Keratinocyte (primary cell): ENCODE measurements around the gene NRP1. TPM values are rescaled to one million over a fixed set of nuclear protein-coding genes. Genes with fewer than 3 reads are reported as not detected.

Source experiments
- DNase-seq: peaks from one replicate; pipeline ENCODE4 v3.0.0-alpha.2; 2011; ENCODE audit warnings: low read depth, missing footprints, low spot score
- FAIRE-seq: peaks from 2 replicates; lab custom pipeline; 2011; peaks lifted over from hg19 to GRCh38; lab: Jason Lieb, UNC
- H2AFZ ChIP-seq: 2 replicates; pipeline ENCODE4 v1.6.0; 2012; ENCODE audit warnings: low read length, control low read depth, inconsistent platforms; ENCODE audit not compliant: control insufficient read depth
- H3K27ac ChIP-seq: 2 replicates; pipeline ENCODE4 v1.5.1; 2011; ENCODE audit warnings: low read length; ENCODE audit not compliant: control insufficient read depth, insufficient read depth
- H3K27me3 ChIP-seq: 3 replicates; pipeline ENCODE4 v1.6.0; 2011; ENCODE audit warnings: low read length; ENCODE audit not compliant: control insufficient read depth, insufficient read depth; ENCODE audit errors: extremely low read depth
- H3K36me3 ChIP-seq, 2 experiments: 2 replicates in 1 of 2; 3 replicates in 1 of 2; pipeline ENCODE4 v1.5.1; 2011; ENCODE audit warnings: low read length in 2 of 2, mild to moderate bottlenecking in 1 of 2; ENCODE audit not compliant: control insufficient read depth in 2 of 2, insufficient read depth in 2 of 2; ENCODE audit errors: extremely low read depth in 1 of 2
- H3K4me1 ChIP-seq: 3 replicates; pipeline ENCODE4 v1.5.1; 2011; ENCODE audit warnings: low read length; ENCODE audit not compliant: control insufficient read depth, insufficient read depth; ENCODE audit errors: extremely low read depth
- H3K4me2 ChIP-seq: 3 replicates; pipeline ENCODE4 v1.6.0; 2011; ENCODE audit warnings: low read depth, low read length; ENCODE audit not compliant: control insufficient read depth, insufficient read depth; ENCODE audit errors: extremely low read depth
- H3K4me3 ChIP-seq, 3 experiments: fragments of 200-600 bp in 1 of 3; sonication (generic) in 1 of 3; 2 replicates in 2 of 3; 3 replicates in 1 of 3; pipeline ENCODE4 v1.5.1; 2011 to 2016; ENCODE audit warnings: low read length in 3 of 3, mild to moderate bottlenecking in 3 of 3, control low read depth in 2 of 3, inconsistent platforms in 1 of 3, low read depth in 1 of 3, mixed read lengths in 1 of 3, mixed run types in 1 of 3, moderate library complexity in 1 of 3; ENCODE audit not compliant: control insufficient read depth in 2 of 3, insufficient read depth in 2 of 3; ENCODE audit errors: extremely low read depth in 1 of 3
- H3K79me2 ChIP-seq: 2 replicates; pipeline ENCODE4 v1.6.0; 2012; ENCODE audit warnings: low read length; ENCODE audit not compliant: control insufficient read depth, insufficient read depth
- H3K9ac ChIP-seq: 3 replicates; pipeline ENCODE4 v1.6.0; 2011; ENCODE audit warnings: low read length; ENCODE audit not compliant: control insufficient read depth, insufficient read depth; ENCODE audit errors: extremely low read depth
- H3K9me1 ChIP-seq: 3 replicates; pipeline ENCODE4 v1.6.0; 2011; ENCODE audit warnings: low read length; ENCODE audit not compliant: control insufficient read depth, insufficient read depth; ENCODE audit errors: extremely low read depth
- H3K9me3 ChIP-seq: 2 replicates; pipeline ENCODE4 v1.5.1; 2012; ENCODE audit warnings: low read depth, low read length; ENCODE audit not compliant: control insufficient read depth
- H4K20me1 ChIP-seq: 3 replicates; pipeline ENCODE4 v1.6.0; 2011; ENCODE audit warnings: low read length; ENCODE audit not compliant: control insufficient read depth, insufficient read depth; ENCODE audit errors: extremely low read depth
- EZH2 ChIP-seq: IDR thresholded peaks from one replicate; pipeline ENCODE4 v1.6.1; 2012; ENCODE audit warnings: inconsistent platforms, mild to moderate bottlenecking, low read length, moderate library complexity
- dilution Hi-C: fragments of 300-500 bp; cut with MboI; formaldehyde crosslinking; loops from one replicate; pipeline ENCODE4 v1.7.0; 2020; ENCODE audit warnings: low sequenced_read_pairs; ENCODE audit not compliant: extremely low pct_ligation_motif_present
- polyA plus RNA-seq, 5 experiments: library from polyadenylated mRNA; depleted of rRNA in 3 of 5; stranded (reverse) in 3 of 5; stranded (forward) in 1 of 5; unstranded in 1 of 5; fragments of >200 nt; gene quantifications; 1 replicate in 1 of 5; 2 replicates in 3 of 5; 3 replicates in 1 of 5; pipeline versions ENCODE4 v1.2.1 to v1.2.3, GENCODE V29; 2011 to 2012; ENCODE audit warnings: missing spikeins in 2 of 5, low read depth in 1 of 5, low replicate concordance in 1 of 5
- TF ChIP-seq, protein P1 (sequence below), 3 experiments: IDR thresholded peaks in 1 of 3; conservative IDR thresholded peaks in 1 of 3; optimal IDR thresholded peaks in 1 of 3; 2 replicates in 2 of 3; 3 replicates in 1 of 3; pipeline versions ENCODE3 to v1.5.1; 2011; ENCODE audit warnings: low read length in 3 of 3, mild to moderate bottlenecking in 3 of 3, moderate library complexity in 2 of 3, control low read depth in 1 of 3, inconsistent platforms in 1 of 3; ENCODE audit not compliant: insufficient read depth in 2 of 3; ENCODE audit errors: extremely low read depth in 1 of 3

Gene NRP1
- polyA plus RNA-seq, 1 donor (not counting 4 experiments of a cell fraction or from before 2014, with no cell fraction given) = 36.2 TPM

DNA sequence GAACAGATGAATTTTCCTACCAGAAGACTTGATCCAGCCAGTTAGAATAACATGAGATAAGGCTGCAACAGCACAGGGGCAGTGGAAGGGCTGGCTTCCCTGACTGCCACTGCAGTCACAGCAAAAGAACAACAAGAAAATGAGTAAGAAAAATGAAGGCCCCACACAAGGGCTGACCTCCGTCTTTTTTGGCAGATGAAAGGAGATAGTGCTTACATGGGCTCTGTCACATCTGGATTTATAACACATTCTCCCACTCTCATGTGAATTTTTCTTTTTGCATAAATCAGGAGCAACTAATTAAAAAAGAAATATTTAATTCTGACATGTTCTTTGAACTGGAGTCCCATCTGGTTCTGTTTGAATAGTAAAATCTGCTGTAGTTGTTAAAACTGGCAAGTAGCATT, 99.6 kb downstream of the NRP1 start:
- no peak overlapping the region for H2AFZ ChIP-seq
- no peaks in the 10 kb centered on the region for H3K9me1 ChIP-seq
- no peak overlapping the region for H3K9ac ChIP-seq
- H4K20me1 ChIP-seq = no peaks in the 10 kb centered on the region
- H3K36me3 ChIP-seq = peaks cover 0 to 12% of the 10 kb centered on the region in 2 experiments
- dilution Hi-C loops = no loop called here
- FAIRE-seq (no peak), DNase-seq (no peak)
- no peak overlapping the region for H3K4me3 ChIP-seq
- no peak for TF ChIP-seq EZH2
- TF ChIP-seq, protein P1, sequence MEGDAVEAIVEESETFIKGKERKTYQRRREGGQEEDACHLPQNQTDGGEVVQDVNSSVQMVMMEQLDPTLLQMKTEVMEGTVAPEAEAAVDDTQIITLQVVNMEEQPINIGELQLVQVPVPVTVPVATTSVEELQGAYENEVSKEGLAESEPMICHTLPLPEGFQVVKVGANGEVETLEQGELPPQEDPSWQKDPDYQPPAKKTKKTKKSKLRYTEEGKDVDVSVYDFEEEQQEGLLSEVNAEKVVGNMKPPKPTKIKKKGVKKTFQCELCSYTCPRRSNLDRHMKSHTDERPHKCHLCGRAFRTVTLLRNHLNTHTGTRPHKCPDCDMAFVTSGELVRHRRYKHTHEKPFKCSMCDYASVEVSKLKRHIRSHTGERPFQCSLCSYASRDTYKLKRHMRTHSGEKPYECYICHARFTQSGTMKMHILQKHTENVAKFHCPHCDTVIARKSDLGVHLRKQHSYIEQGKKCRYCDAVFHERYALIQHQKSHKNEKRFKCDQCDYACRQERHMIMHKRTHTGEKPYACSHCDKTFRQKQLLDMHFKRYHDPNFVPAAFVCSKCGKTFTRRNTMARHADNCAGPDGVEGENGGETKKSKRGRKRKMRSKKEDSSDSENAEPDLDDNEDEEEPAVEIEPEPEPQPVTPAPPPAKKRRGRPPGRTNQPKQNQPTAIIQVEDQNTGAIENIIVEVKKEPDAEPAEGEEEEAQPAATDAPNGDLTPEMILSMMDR (optimal IDR thresholded peaks at IDR 0.05 in 1 of 3, IDR thresholded peaks at IDR 0.05 in 1 of 3, conservative IDR thresholded peaks at IDR 0.05 in 1 of 3; ENCODE audit: extremely low read depth in 1 of 3, insufficient read depth in 2 of 3, low read length in 3 of 3) = no peak
- no peaks in the 10 kb centered on the region for H3K9me3 ChIP-seq
- H3K4me1 ChIP-seq = peaks cover 29% of the 10 kb centered on the region
- no peak overlapping the region for H3K27ac ChIP-seq
- no peaks in the 10 kb centered on the region for H3K27me3 ChIP-seq
- H3K79me2 ChIP-seq = no peaks in the 10 kb centered on the region
- H3K4me2 ChIP-seq = no peak overlapping the region

DNA sequence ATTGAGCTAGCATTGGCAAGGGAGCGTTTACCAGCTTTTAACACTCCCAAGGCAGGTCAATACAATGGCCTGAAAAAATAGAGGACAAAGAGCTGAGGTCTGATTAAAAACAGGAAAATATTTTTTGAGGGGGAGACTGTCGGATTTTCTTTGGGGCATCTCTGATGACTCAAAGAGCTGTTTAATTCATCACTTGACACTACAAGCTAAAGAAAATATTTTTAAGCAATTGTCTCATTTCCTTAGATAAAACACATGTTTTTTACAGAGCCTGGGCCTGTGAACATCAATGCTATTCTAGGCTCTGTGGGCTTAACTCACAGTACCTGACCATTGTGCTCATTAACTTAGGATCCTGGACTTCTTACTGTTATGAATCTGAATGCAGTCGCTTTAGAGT, 100.8 kb downstream of the NRP1 start:
- Histone ChIP-seq H3K79me2 (no peaks in the 10 kb centered on the region), H3K27ac (no peak overlapping the region), H3K9ac (no peak overlapping the region), H3K4me1 (peaks cover 18% of the 10 kb centered on the region), H3K9me1 (peaks cover 2% of the 10 kb centered on the region), H3K4me2 (no peak overlapping the region), H3K9me3 (no peaks in the 10 kb centered on the region), H4K20me1 (no peaks in the 10 kb centered on the region), H2AFZ (no peak overlapping the region), H3K4me3 (no peak overlapping the region), H3K27me3 (no peaks in the 10 kb centered on the region), H3K36me3 (peaks cover 0 to 12% of the 10 kb centered on the region in 2 experiments)
- FAIRE-seq (no peak), DNase-seq (no peak)
- dilution Hi-C loops = no loop called here
- TF ChIP-seq, protein P1 (optimal IDR thresholded peaks at IDR 0.05 in 1 of 3, IDR thresholded peaks at IDR 0.05 in 1 of 3, conservative IDR thresholded peaks at IDR 0.05 in 1 of 3; ENCODE audit: extremely low read depth in 1 of 3, insufficient read depth in 2 of 3, low read length in 3 of 3) = no peak
- no peak for TF ChIP-seq EZH2
